HG03469 (cell line): ENCODE data around the gene ZBTB8A.
"Not testable (repeated sequence)": the region's sequence is repeated elsewhere in the genome, so short reads cannot be mapped to it uniquely, and the experiment has no call there.

ENCODE experiments used
- ATAC-seq: cut with Tn5 transposase; IDR thresholded peaks from one replicate; pipeline ENCODE4 v1.9.1; 2021; ENCODE audit warnings: mild to moderate bottlenecking, moderate library complexity, moderate number of reproducible peaks; ENCODE audit not compliant: unreplicated experiment

The ZBTB8A gene

DNA sequence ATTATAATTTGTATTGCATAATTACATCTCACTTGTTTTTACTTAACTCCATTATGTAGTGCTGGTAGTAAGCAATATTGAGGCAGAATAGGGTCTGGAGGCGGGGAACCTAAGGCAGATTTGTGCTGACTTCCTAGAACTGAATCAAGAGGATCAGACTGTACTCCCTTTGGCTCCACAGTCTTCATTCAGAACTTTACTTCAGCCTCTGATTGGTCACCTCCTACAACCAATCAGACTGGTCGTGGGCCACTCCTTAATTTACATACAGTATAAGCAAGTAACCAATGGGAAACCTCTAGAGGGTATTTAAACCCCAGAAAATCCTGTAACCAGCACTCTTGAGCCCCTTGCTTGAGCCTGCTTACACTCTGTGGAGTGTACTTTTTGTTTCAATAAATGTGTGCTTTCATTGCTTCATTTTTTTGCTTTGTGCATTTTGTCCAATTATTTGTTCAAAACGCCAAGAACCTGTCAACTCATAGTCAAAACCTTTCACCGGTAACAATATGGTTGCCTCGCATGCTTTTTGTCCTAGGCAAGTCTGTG lies 79.5 kb downstream of the ZBTB8A start:
- no peak for ATAC-seq

DNA sequence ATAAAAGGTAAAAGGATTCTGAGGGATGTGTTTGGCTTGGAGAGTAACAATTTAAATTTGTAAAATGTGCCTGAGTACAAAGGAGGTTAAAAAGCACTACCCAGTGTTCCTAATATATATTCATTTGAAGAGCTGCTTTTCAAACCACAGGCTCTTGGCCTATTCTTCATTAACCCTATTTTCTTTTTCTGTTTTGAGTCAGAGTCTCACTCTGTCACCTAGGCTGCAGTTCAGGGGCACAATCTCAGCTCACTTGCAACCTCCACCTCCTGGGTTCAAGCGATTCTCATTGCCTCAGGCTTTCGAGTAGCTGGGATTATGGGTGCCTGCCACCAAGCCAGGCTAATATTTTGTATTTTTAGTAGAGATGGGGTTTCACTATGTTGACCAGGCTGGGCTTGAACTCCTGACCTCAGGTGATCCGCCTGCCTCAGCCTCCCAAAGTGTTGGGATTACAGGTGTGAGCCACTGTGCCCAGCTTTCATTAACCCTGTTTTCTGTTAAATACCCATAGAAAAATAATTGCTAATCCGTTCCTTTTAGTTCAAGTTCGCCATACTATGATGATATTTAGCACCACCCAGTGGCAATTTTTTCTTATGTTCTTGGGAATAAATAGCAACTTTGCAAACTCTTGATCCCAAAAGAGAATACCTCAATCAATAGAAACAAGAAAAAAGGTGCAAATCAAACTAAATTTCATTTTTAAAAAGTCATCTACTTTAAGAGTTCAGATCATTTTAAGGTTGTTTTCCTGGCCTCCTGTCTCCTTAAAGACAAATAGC lies 80.7 kb downstream of the ZBTB8A start:
- no peak for ATAC-seq

DNA sequence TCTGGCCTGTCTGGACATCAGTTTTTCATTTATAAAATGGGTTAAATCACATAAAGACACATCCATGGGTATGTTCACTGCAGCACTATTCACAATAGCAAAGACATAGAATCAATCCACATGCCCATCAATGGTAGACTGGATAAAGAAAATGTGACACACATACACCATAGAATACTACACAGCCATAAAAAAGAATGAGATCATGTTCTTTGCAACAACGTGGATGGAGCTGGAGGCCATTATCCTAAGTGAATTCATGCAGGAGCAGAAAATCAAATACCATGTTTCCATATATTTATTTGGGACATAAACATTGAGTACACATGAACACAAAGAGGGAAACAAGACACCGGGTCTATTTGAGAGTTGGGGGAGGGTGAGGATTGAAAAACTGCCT lies 83.0 kb downstream of the ZBTB8A start:
- ATAC-seq: no peak

DNA sequence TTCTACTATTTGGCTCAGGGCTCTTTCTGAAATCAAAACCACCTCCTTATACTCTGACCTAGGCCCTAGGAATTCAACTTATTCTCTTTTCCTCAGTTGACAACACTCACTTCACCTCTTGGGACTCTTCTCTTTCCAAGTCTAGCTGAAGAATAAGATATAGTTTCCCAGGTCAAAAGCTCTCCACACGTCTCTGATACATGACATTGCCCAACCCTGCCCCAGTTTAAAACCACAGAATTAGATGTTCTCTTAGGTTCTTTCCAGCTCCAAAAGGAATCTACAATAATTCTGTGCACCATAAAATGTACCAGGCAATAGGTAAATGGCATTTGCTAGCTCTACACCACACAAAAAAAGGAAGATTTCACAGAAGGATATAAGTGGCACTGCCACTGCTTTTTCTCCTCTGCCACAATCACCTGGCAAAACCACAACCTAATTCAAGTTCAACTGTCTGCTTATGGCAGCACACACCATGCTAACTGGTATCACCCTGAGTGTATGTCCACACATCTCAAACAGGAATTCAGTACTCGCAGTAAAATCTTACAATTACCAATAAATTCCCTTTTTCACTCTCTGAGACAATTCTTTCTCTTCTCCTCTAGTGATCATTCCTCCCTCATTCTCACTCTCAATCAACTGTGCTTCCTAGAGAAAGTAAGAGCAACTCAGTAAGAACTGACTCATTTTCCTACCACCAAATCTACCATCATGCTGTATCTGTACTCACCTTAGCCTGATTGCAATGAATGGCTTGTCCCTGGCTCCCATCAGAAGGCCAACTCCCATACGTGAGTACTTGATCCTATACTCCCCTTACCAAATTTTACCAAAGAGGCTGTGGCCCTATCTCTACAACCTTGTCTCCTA lies 83.8 kb downstream of the ZBTB8A start:
- no peak for ATAC-seq

DNA sequence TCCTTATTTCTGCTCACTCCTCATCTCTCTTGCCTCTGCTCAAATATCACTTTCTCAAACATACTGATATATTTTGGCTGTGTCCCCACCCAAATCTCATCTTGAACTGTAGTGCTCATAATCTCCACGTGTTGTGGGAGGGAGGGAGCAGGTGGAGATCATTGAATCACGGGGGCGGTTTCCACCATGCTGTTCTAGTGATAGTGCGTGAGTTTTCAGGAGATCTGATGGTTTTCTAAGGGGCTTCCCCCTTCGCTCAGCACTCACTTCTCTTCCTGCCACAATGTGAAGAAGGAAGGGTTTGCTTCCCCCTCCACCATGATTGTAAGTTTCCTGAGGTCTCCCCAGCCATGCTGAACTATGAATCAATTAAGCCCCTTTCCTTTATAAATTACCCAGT lies 84.5 kb downstream of the ZBTB8A start:
- no peak for ATAC-seq

DNA sequence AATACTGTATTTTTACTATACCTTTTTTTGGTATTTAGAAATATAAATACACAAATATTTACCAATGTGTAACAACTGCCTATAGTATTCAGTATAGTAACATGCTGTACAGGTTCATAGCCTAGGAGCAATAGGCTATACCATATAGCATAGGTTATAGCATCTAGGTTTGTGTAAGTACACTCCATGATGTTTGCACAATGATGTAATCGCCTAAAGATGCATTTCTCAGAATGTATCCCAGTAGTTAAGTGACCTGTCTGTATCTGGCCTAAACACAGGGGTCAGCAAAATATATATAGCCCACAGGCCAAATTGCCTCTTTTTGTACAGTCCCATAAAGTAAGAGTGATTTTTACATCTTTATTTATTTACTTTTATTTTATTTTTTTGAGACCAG lies 86.9 kb downstream of the ZBTB8A start:
- no peak for ATAC-seq

DNA sequence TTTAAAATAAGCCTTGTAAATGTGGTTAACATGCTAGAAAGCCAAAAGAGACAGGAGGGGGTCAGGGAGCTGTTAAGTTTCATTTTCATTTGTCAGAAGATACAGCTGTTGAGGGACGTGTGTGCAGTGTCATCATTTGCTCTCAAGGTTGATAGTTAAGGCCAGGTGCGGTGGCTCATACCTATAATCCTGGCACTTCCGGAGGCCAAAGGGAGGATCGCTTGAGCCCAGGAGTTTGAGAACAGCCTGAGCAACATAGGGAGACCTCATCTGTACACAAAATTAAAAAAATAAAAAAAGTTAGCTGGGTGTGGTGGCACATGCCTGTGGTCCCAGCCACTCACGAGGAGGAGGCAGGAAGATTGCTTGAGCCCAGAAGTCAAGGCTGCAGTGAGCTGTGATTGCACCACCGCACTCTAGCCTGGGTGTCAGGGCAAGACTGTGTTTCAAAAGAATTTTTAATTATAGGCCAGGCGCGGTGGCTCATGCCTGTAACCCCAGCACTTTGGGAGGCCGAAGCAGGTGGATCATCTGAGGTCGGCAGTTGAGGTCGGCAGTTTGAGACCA lies 88.5 kb downstream of the ZBTB8A start:
- ATAC-seq: no peak

DNA sequence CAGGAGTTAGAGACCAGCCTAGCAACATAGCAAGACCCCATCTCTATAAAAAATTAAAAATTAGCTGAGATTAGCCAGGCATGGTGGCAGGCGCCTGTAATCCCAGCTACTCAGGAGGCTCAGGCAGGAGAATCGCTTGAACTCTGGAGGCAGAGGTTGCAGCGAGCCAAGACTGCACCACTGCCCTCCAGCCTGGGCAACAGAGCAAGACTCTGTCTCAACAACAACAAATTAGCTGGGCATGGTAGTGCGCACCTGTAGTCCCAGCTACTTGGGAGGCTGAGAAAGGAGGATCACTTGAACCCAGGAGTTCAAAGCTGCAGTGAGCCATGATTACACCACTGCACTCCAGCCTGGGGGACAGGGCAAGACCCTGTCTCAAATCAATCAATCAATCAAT lies 90.9 kb downstream of the ZBTB8A start:
- ATAC-seq: not testable (repeated sequence)

DNA sequence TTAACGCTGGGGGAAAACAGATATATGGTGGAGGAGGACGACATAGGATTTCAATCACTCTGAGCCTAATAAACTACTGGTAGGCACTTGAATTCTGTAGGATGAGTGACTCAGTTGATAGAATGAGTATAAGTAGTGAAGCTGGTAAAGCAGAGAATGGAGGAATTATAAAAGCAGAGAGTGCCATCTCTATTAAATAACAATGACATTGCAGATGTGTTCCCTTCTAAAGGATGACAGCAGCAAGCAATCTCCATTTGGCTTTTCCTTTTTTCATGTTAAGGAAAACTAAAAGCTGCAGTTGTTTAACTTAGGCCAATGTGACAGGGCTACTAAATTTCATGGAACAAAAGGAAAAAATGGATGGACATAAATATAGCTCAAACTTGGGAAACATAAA lies 93.6 kb downstream of the ZBTB8A start:
- no peak for ATAC-seq

DNA sequence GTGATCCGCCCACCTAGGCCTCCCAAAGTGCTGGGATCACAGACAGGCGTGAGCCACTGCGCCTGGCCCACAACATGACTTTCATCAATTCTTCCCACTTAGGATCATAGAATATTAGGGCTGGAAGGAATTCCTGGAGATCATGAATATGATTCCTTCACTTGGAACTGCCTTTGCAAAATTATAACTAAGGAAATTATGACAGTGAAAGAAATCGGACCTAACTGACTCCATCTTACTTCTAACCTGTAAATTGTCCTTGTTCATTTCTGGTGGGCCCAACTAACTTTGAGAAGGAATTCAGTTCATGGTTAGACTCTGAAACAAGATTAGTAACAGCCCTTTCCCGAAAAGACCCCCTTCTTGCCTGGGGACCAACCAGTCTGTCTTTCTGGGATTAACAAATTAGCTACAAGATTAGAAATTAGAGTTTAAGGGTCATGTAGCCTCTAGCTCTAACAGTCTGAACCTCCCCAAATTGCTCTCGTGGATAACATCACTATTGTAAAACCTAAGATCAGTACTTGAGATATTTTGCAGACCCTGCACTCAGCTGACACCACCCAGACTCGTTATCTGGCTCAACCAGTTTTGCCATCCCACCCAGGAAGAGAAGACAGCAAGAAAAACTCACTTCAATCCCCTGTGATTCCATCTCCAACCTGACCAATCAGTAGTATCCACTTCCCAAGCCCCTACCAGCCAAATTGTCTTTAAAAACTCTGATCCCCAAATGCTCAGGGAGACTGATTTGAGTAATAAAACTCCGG lies 96.5 kb downstream of the ZBTB8A start:
- no peak for ATAC-seq

DNA sequence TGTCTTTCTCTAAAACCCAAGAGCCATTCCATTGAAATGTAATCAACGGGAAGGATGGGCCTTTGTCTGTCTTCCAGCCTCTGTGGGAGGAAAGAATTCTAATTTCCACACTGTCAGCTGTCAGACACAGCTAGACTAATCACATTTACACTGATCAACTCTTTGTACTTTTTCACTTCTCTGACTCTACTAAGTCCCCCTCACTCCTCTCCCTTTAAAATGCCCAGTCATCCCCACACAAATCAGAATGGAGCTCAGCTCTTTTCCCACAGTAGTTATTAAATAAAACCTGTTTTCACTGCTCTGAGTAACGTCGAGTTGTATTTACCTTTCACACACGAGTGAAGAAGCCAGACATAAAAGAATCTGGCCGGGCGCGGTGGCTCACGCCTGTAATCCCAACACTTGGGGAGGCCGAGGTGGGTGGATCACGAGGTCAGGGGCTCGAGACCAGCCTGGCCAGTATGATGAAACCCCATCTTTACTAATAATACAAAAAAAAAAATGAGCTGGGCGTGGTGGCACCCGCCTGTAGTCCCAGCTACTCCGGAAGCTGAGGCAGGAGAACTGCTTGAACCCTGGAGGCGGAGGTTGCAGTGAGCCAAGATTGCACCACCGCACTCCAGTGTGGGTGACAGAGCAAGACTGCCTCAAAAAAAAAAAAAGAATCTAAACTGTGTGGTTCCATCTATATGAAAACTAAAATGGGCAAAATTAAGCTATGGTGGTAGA lies 97.9 kb downstream of the ZBTB8A start:
- no peak for ATAC-seq

DNA sequence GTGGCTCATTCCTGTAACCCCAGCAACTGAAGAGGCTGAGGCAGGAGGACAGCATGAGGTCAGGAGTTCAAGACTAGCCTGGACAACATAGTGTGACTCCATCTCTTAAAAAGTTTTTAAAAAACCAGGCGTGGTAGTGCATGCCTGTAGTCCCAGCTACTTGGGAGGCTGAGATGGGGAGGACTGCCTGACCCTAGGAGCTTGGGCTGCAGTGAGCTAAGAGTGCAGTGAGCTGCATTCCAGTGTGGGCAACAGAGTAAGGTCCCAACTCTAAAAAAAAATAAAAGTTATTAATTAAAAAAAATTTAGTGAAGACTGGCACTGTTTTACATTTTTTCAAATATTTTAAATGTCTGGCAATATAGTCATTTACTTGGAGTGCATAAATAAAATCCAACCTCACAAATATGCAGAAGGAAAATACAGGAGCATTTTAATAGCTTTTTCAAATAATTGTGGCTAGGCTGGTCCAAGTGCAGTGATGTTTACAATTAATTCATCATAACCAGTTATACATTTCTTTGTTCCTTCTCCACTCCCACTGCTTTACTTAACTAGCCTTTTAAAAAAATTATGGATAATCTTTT lies 100.4 kb downstream of the ZBTB8A start:
- ATAC-seq: no peak

DNA sequence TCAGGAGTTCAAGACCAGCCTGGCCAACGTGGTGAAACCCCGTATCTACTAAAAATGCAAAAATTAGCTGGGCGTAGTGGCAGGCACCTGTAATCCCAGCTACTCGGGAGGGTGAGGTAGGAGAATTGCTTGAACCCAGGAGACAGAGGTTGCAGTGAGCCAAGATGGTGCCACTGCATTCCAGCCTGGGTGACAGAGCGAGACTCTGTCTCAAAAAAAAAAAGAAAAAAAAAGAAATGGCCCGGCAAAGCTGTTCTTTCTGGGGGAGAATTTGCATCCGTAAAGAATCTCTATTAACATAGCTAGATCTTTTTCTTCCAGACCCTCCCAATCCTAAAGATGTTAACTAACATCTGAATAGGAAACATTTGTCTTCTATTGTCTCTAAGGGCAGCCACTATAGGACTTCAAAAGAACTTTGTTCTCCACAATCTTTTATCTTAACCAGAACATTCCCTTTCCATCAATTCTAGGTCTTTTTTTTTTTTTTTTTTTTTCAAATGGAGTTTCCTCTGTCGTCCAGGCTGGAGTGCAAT lies 103.1 kb downstream of the ZBTB8A start:
- not testable (repeated sequence) for ATAC-seq

DNA sequence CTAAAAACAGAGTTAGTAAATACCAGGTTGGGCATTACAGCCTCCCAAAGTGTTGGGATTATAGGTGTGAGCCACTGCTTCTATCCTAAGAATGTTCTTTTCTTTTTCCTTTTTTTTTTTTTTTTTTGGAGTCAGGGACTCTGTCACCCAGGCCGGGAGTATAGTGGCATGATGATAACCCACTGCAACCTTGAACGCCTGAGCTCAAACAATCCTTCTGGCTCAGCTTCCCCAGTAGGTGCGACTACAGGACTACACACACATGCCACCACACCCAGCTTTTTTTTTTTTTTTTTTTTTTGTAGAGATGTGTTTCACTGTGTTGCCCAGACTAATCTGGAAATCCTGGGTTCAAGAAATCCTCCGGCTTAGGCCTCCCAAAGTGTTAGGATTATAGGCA lies 105.2 kb downstream of the ZBTB8A start:
- no peak for ATAC-seq

DNA sequence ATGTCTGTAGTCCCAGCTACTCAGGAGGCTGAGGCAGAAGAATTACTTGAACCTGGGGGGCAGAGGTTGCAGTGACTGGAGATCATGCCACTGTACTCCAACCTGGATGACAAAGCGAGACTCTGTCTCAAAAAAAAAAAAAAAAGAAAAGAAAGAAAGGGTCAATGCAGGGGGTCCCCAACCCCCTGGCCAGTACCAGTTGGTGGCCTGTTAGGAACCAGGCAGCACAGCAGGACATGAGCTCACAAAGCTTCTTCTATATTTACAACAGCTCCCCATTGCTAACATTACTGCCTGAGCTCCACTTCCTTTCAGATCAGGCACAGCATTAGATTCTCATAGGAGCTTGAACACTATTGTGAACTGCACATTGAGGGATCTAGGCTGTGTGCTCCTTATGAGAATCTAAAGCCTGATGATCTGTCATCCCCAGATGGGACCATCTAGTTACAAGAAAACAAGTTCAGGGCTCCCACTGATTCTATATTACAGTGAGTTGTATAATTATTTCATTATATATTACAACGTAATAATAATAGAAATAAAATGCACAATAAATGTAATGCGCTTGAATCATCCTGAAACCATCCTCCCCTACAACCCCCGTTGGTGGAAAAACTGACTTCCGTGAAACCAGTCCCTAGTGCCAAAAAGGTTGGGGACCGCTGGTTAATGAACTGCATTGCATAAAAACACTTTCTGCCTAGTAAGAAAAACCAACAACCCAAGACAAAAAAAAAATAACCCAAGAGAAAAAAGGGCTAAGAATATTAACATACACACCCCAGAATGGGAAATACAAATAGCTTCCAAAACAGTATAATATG lies 108.3 kb downstream of the ZBTB8A start:
- ATAC-seq: no peak

DNA sequence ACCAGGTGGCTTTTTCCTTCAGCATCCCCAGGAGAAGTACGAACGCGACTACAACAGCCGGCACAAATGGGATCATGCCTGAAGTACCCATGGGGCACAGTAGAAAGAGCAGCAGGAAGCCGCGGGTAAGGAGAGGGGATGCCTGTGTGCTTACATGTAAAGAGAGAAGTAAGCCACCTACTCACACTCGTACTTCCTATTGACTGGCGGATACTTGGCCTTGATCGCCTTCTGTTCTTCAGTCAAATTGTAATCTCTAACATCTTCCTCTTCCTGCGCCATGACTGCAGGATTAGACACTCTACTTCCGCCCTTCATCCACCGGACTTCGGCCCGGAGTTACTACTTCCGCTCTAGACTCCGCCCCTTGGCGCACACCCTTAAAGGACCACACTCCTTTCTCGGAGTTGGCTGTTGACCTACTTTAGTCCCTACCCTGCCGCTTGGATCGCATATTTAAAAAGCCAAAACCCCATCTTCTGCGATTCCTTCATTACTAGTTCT lies 111.1 kb downstream of the ZBTB8A start, which contains the start of gene ZBTB8OS:
TSS of gene ZBTB8OS (minus strand) at position 303 of the 504 bp plus-strand sequence. CDS start at position 282, 21 bp downstream.
- ATAC-seq: peak; percentile 43

DNA sequence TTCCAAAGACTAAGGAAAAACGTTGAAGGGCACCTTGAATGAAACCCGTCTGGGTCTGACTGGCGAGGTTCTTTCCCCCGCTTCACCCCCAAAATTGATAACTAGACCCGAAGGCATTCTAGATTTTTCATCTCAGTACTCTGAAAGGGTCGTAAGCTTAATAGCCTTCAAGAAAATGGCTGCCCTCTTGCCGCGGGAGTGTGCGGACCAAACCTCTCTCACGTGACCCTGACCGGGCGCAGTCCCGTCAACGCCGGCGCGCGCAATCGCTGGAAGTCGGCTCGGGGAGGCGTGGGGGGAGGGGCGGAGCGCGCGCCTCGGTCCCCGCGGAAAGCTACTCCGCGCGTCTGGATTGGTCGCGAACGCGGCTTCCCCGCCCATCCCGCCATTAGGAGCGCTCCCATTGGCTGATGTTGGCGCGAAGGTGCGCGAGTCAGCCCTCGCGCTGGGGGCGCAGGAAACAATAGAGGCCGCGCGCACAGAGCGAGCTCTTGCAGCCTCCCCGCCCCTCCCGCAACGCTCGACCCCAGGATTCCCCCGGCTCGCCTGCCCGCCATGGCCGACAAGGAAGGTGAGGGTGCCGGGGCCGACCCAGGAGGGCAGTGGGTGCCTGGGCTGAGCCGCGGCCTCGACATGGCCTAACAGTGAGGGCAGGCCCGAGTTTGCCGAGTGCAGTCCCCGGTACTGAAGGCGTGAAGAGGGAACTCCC lies 111.7 kb downstream of the ZBTB8A start, which contains the start of gene RBBP4:
TSS of gene RBBP4 (plus strand) at position 457 of the 709 bp plus-strand sequence. CDS start at position 556, 99 bp downstream.
- peak; percentile 66 for ATAC-seq
